Stromal cell of bone marrow (primary cell): ENCODE measurements around the gene ODF2.
"Not testable (repeated sequence)": the region's sequence is repeated elsewhere in the genome, so short reads cannot be mapped to it uniquely, and the experiment has no call there.

Experiments
- DNase-seq: peaks from one replicate; pipeline ENCODE4 v3.0.0-alpha.2; 2012; ENCODE audit warnings: low read depth

Gene ODF2

GRCh38 chr9:128424268-128424780 is 31.5 kb upstream of the ODF2 start:
- no peak for DNase-seq

GRCh38 chr9:128428644-128429512 is 26.9 kb upstream of the ODF2 start:
- DNase-seq = no peak

- no peak for DNase-seq
These were observed 26.2 kb upstream of the ODF2 start for GRCh38 chr9:128429513-128430086.

- DNase-seq = no peak
These were observed 24.6 kb upstream of the ODF2 start for GRCh38 chr9:128431207-128431606.

GRCh38 chr9:128434340-128434739 is 21.5 kb upstream of the ODF2 start:
- no peak for DNase-seq

GRCh38 chr9:128435611-128436010 is 20.2 kb upstream of the ODF2 start:
- DNase-seq = no peak

- DNase-seq = no peak
These were observed 17.3 kb upstream of the ODF2 start for GRCh38 chr9:128438343-128439109.

GRCh38 chr9:128439273-128439672 is 16.5 kb upstream of the ODF2 start:
- no peak for DNase-seq

- no peak for DNase-seq
These were observed 13.7 kb upstream of the ODF2 start for GRCh38 chr9:128442150-128442549.

- DNase-seq = not testable (repeated sequence)
These were observed 9.3 kb upstream of the ODF2 start for GRCh38 chr9:128446505-128446904.

GRCh38 chr9:128448746-128449145 is 7.1 kb upstream of the ODF2 start:
- no peak for DNase-seq

- no peak for DNase-seq
These were observed 815 bp upstream of the ODF2 start for GRCh38 chr9:128454991-128455390.

- peak; percentile 61 for DNase-seq
These were observed 831 bp downstream of the ODF2 start for GRCh38 chr9:128456613-128457061.

GRCh38 chr9:128457207-128457606 is 1.4 kb downstream of the ODF2 start:
- DNase-seq = no peak

- no peak for DNase-seq
These were observed 3.2 kb downstream of the ODF2 start for GRCh38 chr9:128459011-128459410.

- no peak for DNase-seq
These were observed 13.3 kb downstream of the ODF2 start for GRCh38 chr9:128469070-128469469.

GRCh38 chr9:128470560-128470959 is 14.8 kb downstream of the ODF2 start:
- peak; percentile 61 for DNase-seq

GRCh38 chr9:128473104-128473503 is 17.3 kb downstream of the ODF2 start:
- no peak for DNase-seq

- DNase-seq = no peak
These were observed 20.1 kb downstream of the ODF2 start for GRCh38 chr9:128475867-128476266.

GRCh38 chr9:128479262-128479661 is 23.5 kb downstream of the ODF2 start:
- DNase-seq = no peak

GRCh38 chr9:128481561-128481960 is 25.8 kb downstream of the ODF2 start:
- DNase-seq = no peak

- no peak for DNase-seq
These were observed 26.4 kb downstream of the ODF2 start for GRCh38 chr9:128482186-128482585.
